Measurements from ENCODE around the gene PPM1F. TPM values are rescaled to one million over a fixed set of nuclear protein-coding genes. Genes with fewer than 3 reads are reported as not detected.
A peak's percentile ranks its signal among the peaks of the same experiment; 100 is the strongest.

PPM1F gene
- polyA plus RNA-seq, 12 donors = 32.4 to 49.5 (median 46.1) TPM; not detected in 1

DNA sequence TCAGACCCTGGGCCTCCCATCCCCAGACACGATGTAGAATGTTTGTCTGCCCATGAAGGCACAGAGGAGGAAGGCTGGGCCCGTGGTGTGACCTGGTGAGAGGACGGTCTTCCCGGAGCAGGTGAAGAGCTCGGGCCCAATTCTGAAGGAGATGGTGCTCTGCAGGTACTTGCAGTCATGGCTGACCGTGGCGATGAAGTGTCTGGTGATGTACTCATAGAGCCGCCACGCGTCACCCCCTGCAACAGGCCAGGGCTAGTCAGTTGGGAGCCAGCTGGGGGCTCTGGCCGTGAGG, 10.0 kb upstream of the PPM1F start:
- DNase-seq = no peak

DNA sequence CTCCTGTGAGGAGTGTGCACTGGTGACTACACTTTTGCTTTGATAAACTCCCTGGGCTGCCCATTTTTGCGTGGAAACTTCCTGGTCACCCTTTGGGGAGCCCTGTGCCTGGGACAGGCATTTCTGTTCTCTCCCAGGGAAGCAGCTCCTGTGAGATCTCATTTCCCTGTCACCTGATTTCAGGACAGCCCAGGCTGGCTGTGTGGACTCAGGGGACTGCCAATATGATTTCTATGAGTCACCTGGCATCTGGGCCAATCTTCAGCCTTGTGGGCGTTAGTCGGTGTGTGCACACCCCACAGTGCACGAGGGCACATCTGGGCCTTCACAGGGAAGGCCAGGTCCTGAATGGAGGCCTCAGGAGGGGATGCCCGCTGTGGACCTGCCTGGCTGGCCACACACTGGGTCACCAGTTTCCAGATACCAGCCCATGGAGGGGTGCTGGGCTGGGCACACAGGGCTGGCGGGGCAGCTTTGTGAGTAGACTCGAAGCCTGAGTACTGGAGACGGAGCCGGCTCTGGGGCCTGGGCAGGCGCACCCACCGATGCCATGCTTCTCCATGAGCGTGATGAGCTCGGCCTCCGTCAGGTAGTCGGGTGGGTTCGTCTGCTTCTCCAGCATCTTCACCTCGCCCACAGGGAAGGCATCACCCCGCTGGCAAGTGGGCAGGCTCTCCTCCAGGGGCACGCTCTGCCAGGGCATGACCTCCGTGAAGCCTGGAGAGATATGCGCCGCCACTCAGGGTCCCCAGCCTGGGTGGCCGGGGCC, 9.4 kb upstream of the PPM1F start:
- no peak for DNase-seq

DNA sequence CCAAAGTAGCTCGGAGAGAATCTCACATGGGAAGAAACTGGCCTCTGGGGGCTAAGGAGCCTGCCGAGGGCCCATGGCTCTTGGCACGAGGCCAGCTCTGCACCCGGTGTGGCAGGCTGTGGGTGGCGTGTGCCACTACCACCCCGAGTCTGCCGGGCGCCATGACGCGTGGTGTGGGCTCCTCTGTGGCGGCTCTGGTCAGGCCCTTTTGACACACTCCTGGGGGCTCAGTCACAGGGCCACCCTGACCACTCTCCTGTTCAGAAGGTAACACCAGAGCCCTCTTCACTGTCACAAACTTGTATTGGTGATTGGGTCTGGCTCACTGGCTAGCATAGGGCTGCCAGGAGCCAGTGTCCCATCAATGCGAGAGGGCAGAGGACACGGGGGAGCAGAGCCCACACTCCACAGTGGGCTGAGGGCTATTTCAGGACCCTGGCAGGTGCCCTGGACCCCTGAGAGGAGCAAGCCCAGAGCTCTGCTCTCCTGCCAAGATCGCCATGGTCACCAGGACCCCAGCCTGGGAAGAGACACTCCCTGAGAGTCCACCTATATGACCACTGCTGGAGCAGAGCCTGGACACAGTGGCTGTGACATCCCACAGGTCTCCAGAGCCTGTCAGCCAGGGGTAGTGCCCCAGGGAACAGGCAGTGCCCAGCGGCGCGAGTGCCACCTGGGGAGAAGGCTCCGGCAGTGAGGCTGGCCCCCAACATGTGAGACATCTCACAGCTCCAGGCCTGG, 8.6 kb upstream of the PPM1F start:
- no peak for DNase-seq

DNA sequence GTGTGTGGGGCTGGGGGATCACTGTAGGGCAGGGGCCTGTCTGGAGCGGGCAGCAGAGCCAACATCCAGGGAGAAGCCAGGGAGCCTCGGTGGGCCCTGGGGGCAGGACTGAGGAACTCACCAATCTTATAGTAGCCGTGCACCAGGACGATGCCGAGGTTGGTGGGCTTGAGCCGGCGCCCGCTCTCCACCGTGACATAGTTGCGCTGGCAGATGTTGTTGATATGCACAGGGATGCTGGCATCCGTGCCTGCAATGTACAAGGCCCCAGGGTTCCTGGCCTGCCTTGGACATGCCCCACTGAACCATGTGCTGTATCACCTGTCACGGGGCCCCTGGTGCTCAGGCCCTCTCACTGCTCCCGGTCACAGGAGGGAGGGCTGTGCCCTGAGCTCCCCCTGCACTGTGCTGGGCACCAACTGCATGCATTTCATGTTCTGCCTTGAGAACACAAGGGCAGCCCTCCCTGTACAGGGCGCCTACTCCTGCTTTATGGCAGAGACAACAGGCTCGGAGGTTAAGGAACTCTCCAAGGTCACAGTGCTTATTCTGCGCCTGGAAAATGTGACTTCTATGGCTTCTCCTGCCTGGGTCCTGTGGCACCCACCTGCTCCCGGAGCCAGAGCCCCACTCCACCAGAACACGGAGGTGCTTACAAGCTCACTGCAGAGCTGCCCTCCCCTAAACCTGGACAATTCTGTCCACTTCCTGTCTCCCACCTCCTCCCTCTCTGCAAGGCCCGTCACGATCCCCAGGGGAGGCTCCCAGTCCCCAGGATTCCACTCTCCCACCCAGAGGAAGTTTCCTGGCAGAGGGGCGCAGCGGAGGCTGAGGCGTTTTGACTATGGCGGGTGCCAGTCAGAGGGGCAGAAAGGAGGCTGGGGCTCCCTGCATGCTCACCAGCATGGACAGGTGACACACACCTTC, 7.8 kb upstream of the PPM1F start:
- DNase-seq = no peak

DNA sequence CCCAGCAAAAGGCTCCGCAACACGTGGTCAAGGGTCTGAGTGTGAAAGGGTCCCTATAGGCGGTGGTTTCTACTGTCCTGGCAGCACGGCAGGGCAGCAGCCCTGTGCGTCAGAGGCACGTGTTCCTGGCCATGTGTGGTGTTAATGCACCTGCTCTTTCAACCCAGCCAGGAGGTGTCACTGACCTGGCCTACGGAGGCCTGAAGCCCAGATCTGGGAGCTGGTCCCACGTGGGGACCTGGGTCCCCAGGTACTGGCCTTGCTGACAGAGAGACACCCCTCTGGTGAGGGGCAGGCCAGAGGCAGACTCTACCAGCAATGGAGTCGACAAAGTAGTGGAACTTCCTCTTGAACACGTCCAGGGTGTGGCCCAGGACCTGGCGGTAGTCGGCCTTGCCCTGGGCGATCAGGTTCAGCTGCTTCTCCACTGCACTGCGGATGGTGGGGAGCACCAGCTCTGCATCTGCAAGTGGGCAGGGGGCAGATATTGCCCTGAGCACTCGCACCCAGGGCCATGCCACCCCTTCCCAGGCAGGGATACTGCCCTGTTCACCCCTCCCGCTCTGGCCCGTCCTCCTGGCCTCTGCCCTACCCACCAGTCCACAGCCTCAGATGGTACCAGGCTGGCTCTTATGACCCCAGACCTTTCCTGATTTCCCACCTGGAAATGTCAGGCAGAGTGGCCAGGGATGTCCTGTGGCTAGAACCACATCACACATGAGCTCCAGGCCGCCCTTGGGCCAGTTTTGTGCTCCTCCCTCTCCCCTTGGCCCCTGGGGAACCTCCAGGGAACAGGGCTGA, 6.8 kb upstream of the PPM1F start:
- no peak for DNase-seq

DNA sequence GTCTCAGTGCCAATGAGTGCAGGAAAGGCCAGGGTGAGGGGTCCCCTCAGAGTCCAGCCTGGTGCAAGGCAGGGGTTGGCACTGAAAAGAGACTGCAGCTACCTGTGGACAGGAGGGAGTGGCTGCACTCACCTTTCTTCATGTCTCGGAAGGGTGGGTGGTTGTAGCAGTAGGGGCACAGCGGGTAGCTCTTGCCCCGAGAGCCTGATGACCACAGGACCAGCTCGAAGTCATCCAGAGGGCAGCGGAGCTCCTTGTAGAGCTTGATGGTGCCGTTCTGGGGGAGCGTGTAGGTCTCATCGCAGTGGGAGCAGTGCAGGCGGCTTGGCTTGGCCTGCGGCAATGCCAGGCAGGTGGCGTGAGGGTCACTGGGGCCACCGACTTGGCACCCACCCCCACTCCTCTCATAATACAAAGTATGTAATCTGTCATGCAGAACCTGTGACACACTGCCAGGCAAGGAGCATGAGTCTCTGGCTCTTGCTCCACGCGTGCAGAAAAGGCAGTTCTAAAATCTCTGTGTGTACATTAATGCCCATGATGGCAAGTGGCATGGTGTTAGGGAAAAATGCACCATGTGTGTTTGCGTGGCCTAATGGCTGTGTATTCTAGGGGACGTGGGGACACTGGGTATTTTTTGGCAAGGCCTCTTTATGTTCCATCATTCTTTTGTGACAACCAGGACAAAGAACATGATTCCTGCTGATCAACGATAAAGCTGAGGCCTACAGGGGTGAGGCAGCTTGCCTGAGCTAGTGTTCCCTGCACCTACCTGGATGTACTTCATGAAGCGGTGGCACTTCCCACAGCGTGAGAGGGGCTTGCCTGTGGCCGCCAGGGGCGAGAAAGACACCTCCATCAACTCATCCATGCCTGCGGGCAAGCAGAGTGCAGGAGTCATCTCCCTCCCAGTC, 6.0 kb upstream of the PPM1F start:
- no peak for DNase-seq

DNA sequence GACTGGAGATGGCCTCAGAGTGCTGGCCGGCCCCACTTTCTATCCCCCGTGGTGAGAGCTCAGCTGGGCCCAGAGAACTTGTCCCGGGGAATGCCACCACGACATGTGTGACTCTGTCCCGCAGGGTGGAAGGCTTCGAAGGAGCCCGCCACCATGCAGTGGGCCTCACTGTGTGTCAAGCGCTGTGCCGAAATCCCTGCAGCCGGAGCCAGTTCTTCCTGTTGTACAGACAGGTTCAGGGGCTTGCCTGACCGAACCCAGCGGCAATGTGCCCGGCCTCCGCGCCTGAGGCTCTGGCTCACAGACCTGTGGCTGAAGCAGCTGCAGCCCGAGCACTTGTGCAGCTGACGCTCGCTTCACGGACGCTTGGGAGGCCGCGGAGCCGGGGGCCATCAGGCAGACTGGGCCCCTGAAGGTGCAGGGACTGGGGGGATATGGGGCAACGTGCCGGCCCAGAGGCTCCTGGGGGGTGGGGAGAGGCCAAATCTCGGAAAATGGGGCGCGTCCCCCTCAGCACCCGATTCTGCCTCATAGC, 650 bp downstream of the PPM1F start:
- peak; percentile 50 for DNase-seq

DNA sequence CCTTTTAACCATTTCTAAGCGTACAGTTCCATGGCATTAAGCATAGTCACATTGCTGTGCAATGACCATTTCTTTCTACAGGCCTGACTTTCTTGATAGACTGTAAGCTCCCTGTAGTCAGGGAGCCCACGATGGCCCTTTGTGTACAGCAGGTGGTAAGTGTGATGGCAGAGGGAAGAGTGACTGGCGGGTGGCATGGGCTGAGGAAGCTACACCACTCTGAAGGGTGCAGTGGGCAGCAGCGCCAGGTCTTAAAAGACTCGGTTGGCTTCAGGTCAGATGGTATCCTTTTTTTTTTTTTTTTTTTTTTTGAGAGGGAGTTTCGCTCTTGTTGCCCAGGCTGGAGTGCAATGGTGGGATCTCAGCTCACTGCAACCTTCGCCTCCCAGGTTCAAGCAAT, 1.6 kb downstream of the PPM1F start:
- no peak for DNase-seq

DNA sequence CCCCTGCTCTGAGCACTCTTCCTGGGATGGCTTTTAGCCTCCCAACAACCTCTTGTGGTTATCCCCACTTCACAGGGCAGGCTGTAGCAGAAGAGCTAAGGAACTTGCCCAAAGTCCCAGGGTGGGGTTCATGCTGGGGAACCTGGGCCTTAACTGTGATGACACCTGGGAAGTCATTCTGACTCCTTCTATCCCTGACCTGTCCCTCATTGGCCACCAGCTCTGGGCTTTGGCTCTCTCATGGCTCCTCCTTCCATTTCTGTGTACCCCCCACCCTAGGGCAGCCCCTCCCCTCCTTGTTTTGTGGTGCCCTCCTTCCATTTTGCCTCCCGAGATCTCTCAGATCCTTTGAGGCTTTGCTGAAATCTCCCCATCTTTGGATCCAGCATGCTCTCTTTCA, 2.7 kb downstream of the PPM1F start:
- no peak for DNase-seq

DNA sequence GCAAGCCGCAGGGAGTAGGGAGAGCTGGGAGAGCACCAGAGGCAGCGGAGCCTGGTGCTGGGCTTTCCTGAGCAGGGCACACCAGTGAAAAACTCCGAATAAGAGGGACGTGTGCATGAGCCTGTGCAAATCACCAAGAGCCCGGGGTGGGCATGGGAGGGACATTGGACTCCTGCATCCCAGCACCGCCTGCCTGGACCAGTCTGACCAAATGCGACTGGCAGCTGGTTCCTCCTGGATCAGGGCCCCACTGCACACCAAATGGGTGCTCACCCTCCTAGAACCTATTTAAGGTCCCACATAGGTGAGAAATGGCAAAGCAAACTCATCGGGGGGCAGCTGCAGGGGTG, 3.1 kb downstream of the PPM1F start:
- DNase-seq = no peak

DNA sequence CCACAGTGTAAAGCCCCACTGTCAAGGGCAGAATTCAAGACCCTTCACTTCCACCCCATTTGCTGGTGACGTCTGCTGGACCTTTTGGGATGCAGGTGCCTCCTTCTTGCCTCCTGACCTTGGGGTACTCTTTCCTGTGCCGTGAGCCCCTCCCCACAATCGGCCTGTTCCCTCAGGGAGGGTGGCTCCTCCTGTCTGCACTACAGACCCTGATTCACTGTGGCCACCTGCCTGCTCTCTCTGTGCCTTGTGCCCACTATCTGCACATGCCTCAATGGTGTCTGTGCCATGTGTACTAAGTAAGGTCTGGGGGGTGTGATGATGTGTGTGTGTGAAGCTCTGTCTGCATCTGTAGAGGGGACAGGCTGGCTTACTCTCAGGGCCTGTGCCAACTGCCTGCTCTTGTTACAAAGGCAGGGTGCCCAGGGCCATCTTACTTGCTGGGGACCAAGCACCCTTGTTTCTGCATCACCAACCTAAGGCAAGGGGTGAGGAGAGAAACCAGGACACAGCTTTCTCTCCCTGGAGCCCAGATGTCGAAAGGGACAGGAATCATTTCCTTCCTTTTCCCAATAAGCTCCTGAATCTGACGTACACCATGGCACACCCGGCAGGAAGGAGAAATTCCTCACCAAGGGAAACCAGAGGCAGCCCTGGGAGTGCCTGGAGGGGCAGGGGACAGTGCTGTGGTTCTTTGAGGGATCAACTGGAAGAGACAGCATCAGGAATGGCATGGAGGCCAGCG, 3.7 kb downstream of the PPM1F start:
- DNase-seq = no peak

DNA sequence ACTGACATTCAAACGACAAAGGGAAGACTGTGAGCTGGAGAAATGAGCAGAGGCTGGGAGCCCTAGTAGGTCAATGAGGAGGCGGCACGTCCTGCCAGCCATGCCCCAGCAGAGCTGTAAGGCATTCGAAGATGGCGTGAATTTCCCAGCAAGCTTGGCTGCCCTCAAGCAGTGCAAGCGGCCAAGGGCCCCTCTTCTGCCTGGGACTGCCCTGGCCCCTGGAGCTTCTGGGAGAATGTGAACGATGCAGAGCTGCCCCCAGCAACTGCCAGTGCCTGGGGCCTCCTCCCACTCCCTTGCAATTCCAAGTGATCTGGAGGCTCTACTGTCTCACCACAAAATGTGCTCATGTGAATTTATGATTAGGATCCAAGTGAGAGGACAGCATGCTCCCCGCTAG, 4.3 kb downstream of the PPM1F start:
- DNase-seq = no peak

DNA sequence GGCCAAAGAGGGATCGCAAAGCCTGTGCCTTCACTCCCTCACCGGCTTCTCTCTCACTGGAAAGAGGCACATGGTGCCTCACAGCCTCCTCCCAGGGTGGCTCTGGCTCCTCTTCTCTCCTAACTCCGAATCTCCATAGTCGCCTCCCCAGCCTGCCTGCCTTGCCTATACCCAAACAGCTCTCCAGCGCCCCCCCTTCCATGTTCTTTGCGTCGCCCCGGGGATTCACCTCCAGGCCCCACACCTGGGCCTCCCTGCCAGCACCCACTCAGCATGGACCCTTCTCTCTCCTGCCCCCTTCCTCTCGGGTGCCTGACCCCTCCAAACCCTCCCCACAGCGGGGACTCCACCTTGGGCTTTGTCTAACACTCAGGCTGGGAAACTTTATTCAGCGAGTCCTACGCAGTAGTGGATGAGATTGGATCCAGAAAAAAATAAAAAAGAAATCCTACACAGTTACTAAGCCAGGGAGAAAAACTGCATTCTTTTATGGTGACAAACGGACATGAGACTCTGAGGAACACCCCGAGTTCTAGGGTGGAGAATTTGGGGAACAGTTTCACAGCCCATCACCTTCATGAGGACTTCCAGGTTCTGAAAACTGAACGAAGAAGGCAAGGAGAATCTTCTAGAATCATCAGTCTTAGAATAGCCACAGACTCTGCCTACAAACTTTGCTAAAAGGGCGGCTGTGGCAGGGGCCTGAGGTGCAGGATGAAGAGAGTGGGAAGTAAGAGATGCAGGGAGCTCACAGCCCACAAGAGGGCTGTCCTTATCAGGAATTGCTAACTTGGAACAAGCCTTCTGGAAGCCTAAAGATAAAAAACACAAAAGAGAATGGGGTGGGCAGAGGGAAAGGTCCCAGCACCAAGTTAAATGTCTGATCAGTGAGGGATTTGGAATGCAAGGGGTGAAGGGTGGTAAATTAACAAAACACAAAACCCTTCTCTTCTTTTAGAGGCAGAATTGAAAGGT, 5.3 kb downstream of the PPM1F start:
- peak; percentile 42 for DNase-seq

DNA sequence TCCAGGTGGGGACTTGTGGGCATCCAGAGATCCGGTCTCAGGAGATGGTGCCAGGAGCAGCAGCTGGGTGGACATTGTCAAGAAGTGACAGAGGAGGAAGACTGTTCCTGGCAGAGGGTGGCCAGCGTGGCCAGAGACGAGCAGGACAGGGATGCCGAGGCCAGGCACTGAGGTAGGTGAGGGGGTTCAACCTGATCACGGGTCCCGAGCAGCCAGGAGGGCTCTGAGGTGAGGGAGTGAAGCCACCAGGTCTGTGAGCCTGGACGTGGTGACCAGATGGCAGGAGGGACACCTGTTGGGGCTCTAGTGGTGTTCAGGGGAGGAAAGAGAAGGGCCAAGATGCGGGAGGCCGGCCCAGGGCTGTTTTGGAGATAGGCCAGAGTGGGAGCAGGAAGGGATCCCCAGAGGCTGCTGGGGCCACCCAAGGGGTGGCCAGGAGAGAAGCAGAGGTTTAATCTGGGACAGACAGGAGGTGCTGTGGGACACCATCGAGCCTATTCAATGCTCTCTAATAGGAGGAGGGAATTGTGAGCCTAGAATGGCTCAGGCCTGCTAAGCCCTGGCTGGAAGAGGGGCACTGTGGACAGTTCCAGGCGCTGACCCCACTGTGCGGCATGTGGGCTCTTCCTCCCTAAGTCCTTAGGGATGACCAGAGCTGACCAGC, 6.3 kb downstream of the PPM1F start:
- DNase-seq = no peak

DNA sequence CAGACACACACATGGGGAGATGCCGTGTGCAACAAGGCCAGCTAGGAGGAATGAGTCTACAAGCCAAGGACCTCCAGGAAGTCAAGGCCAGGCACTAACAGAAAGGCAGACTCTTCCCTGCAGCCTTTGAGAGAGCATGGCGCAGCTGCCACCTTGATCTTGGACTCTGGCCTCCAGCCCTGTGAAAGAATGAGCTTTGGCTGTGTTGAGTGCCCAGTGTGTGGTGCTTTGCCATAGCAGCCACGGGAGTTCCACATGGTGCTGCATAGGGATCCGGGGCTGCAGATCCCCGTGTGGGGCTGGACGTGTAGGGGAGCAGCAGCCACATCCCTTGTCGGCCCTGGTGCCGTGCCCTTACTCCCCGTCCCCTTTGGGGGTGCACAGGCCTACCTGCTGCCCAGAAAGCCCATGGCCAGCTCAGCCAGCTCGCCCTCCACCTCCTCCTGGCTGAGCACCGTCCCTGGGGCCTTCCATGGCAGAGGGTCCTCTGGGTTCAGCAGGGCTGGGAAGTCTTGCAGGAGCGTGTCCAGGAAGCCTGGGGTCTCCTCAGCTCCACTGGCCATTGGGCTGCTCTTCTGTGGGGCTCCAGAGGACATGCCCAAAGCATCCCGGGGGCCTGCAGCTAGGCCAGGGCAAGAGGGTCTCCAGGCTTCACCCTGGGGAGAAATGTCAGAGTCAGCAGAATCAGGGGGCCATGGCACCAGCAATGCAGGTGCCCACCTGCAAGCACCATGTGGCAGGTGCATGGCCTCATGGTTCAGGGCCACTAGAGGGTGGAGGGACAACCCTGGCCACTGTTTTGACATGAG, 7.0 kb downstream of the PPM1F start:
- no peak for DNase-seq

DNA sequence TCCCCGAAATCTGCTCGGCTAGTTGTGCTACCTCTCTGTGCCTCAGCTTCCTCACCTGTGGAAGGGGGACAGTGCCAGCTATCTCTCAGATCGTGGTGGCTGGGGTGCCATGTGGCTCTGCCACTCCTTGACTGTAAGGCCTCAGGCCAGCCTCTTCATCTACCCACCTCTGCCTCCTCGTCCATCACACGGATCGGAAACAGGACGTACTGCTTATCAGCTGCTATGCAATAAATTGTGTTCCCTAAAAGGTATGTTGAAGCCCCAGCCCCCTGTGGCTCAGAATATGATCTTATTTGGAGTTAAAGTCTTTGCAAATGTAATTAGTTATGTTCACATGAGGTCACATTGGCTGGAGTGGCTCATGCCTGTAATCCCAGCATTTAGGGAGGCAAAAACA, 7.8 kb downstream of the PPM1F start:
- no peak for DNase-seq

Measured in muscle of arm (tissue), 12 donors.